H9 (cell line): Measurements from ENCODE around the gene BCAR3. TPM values are rescaled to one million over a fixed set of nuclear protein-coding genes. Genes with fewer than 3 reads are reported as not detected.

Experiments used
- DNase-seq: peaks from one replicate; pipeline ENCODE4 v3.0.0-alpha.2; 2017
- H2AFZ ChIP-seq: one replicate; pipeline ENCODE4 v1.6.1; 2013; ENCODE audit warnings: mild to moderate bottlenecking, low read length, control low read depth, moderate library complexity
- H2AK5ac ChIP-seq: 2 replicates; pipeline ENCODE4 v1.6.1; 2013; ENCODE audit warnings: low read length, control low read depth, mixed read lengths; ENCODE audit not compliant: insufficient read length
- H2BK120ac ChIP-seq: one replicate; pipeline ENCODE4 v1.6.1; 2013; ENCODE audit warnings: low read depth, mild to moderate bottlenecking, low read length, control low read depth, inconsistent platforms; ENCODE audit not compliant: poor library complexity, severe bottlenecking
- H2BK12ac ChIP-seq: 2 replicates; pipeline ENCODE4 v1.6.1; 2013; ENCODE audit warnings: low read length, control low read depth, mixed read lengths, low read depth; ENCODE audit not compliant: insufficient read length
- H2BK15ac ChIP-seq: 2 replicates; pipeline ENCODE4 v1.6.1; 2013; ENCODE audit warnings: low read depth, low read length, control low read depth
- H2BK20ac ChIP-seq: one replicate; pipeline ENCODE4 v1.6.1; 2013; ENCODE audit warnings: low read depth, mild to moderate bottlenecking, low read length, control low read depth, inconsistent platforms; ENCODE audit not compliant: poor library complexity, severe bottlenecking
- H2BK5ac ChIP-seq: 2 replicates; pipeline ENCODE4 v1.6.1; 2013; ENCODE audit warnings: low read length, control low read depth, mixed read lengths; ENCODE audit not compliant: insufficient read length
- H3K14ac ChIP-seq: 2 replicates; pipeline ENCODE4 v1.6.1; 2013; ENCODE audit warnings: low read length, control low read depth; ENCODE audit not compliant: insufficient read depth
- H3K18ac ChIP-seq: 2 replicates; pipeline ENCODE4 v1.6.1; 2013; ENCODE audit warnings: low read depth, mild to moderate bottlenecking, mixed read lengths, low read length, control low read depth; ENCODE audit not compliant: insufficient read length
- H3K23ac ChIP-seq: 2 replicates; pipeline ENCODE4 v1.6.1; 2013; ENCODE audit warnings: low read length, control low read depth, mixed read lengths, low read depth; ENCODE audit not compliant: insufficient read length
- H3K23me2 ChIP-seq: 2 replicates; pipeline ENCODE4 v1.6.1; 2013; ENCODE audit warnings: low read depth, mild to moderate bottlenecking, mixed read lengths, low read length, control low read depth; ENCODE audit not compliant: insufficient read length, poor library complexity, severe bottlenecking
- H3K27ac ChIP-seq: 2 replicates; pipeline ENCODE4 v1.5.1; 2013; ENCODE audit warnings: low read length, control low read depth, mixed read lengths, low read depth; ENCODE audit not compliant: insufficient read length
- H3K27me3 ChIP-seq: 2 replicates; pipeline ENCODE4 v1.6.1; 2013; ENCODE audit warnings: low read length, control low read depth, inconsistent platforms; ENCODE audit not compliant: insufficient read depth
- H3K4ac ChIP-seq: 2 replicates; pipeline ENCODE4 v1.6.1; 2013; ENCODE audit warnings: low read depth, mild to moderate bottlenecking, control low read depth, inconsistent platforms, low read length, moderate library complexity
- H3K4me1 ChIP-seq: 2 replicates; pipeline ENCODE4 v1.6.1; 2013; ENCODE audit warnings: low read length, control low read depth, inconsistent platforms; ENCODE audit not compliant: insufficient read depth
- H3K4me2 ChIP-seq: 2 replicates; pipeline ENCODE4 v1.6.1; 2013; ENCODE audit warnings: low read length, control low read depth, mixed read lengths; ENCODE audit not compliant: insufficient read length, insufficient read depth
- H3K56ac ChIP-seq: 2 replicates; pipeline ENCODE4 v1.6.1; 2013; ENCODE audit warnings: low read depth, mild to moderate bottlenecking, mixed read lengths, low read length, control low read depth; ENCODE audit not compliant: insufficient read length
- H3K79me1 ChIP-seq: 2 replicates; pipeline ENCODE4 v1.6.1; 2013; ENCODE audit warnings: low read depth, mild to moderate bottlenecking, moderate library complexity, low read length, control low read depth, inconsistent platforms; ENCODE audit not compliant: insufficient read depth, poor library complexity, severe bottlenecking
- H3K79me2 ChIP-seq: 2 replicates; pipeline ENCODE4 v1.6.1; 2013; ENCODE audit warnings: low read length, control low read depth, inconsistent platforms; ENCODE audit not compliant: insufficient read depth
- H3K9ac ChIP-seq: 2 replicates; pipeline ENCODE4 v1.6.1; 2013; ENCODE audit warnings: low read length, control low read depth, mixed read lengths; ENCODE audit not compliant: insufficient read length; ENCODE audit errors: extremely low read depth
- H3K9me3 ChIP-seq: one replicate; pipeline ENCODE4 v1.6.1; 2013; ENCODE audit warnings: low read depth, low read length, inconsistent platforms; ENCODE audit not compliant: control insufficient read depth
- H3T11ph ChIP-seq: one replicate; pipeline ENCODE4 v1.6.1; 2013; ENCODE audit warnings: mild to moderate bottlenecking, low read length, control low read depth, inconsistent platforms
- H4K20me1 ChIP-seq: one replicate; pipeline ENCODE4 v1.6.1; 2013; ENCODE audit not compliant: control insufficient read depth, insufficient read length, insufficient read depth
- H4K5ac ChIP-seq: 2 replicates; pipeline ENCODE4 v1.6.1; 2013; ENCODE audit warnings: low read depth, mild to moderate bottlenecking, mixed read lengths, low read length, control low read depth; ENCODE audit not compliant: insufficient read length
- H4K8ac ChIP-seq: replicated peaks from 2 replicates; pipeline ENCODE4 v1.6.1; 2013; ENCODE audit warnings: low read length, control low read depth, mixed read lengths, low read depth; ENCODE audit not compliant: insufficient read length
- H4K91ac ChIP-seq: 2 replicates; pipeline ENCODE4 v1.6.1; 2013; ENCODE audit warnings: low read depth, mild to moderate bottlenecking, moderate library complexity, mixed read lengths, low read length, control low read depth; ENCODE audit not compliant: insufficient read length
- H3K27ac Mint-ChIP-seq, 3 experiments: 2 replicates in 2 of 3; 3 replicates in 1 of 3; pipeline ENCODE4 v1.8.0; 2020 to 2021; ENCODE audit warnings: mixed read lengths in 3 of 3, mild to moderate bottlenecking in 1 of 3, moderate library complexity in 1 of 3
- H3K27me3 Mint-ChIP-seq: 2 replicates; pipeline ENCODE4 v1.8.0; 2021; ENCODE audit warnings: low read depth, mild to moderate bottlenecking, moderate library complexity, mixed read lengths
- H3K36me3 Mint-ChIP-seq, 3 experiments: 2 replicates in 2 of 3; 3 replicates in 1 of 3; pipeline ENCODE4 v1.8.0; 2020 to 2021; ENCODE audit warnings: low read depth in 3 of 3, mixed read lengths in 3 of 3; ENCODE audit not compliant: insufficient read depth in 1 of 3
- H3K4me1 Mint-ChIP-seq, 2 experiments: 2 replicates each; pipeline ENCODE4 v1.8.0; 2020; ENCODE audit warnings: mixed read lengths in 2 of 2
- H3K4me3 Mint-ChIP-seq, 2 experiments: 2 replicates in 1 of 2; 3 replicates in 1 of 2; pipeline ENCODE4 v1.8.0; 2020 to 2021; ENCODE audit warnings: mild to moderate bottlenecking in 2 of 2, mixed read lengths in 2 of 2, moderate library complexity in 1 of 2
- H3K9me3 Mint-ChIP-seq, 2 experiments: 2 replicates in 1 of 2; 3 replicates in 1 of 2; pipeline ENCODE4 v1.8.0; 2020; ENCODE audit warnings: mild to moderate bottlenecking in 2 of 2, mixed read lengths in 2 of 2, moderate library complexity in 1 of 2
- WGBS: extraction: QIAGEN DNeasy Blood & Tissue Kit; methylation state at CpG from one replicate; pipeline ENCODE4 v1.1.7; 2013; ENCODE audit warnings: missing lambda C conversion rate, low lambda C conversion rate, mixed read lengths; ENCODE audit not compliant: insufficient read length; ENCODE audit errors: extremely low coverage; 5-methylcytosine and 5-hydroxymethylcytosine counted together
- total RNA-seq: library from RNA; stranded (reverse); gene quantifications from 2 replicates; pipeline ENCODE4 v1.2.1, GENCODE V29; 2021
- TF ChIP-seq, protein P1 (sequence below): fragments of 200-600 bp; sonication (generic); conservative IDR thresholded peaks from 3 replicates; pipeline ENCODE4 v1.8.0; 2021; ENCODE audit warnings: antibody characterized with exemption, mild to moderate bottlenecking

The BCAR3 gene
- total RNA-seq, 1 experiment from 2014 or later, result 4.9 TPM

DNA sequence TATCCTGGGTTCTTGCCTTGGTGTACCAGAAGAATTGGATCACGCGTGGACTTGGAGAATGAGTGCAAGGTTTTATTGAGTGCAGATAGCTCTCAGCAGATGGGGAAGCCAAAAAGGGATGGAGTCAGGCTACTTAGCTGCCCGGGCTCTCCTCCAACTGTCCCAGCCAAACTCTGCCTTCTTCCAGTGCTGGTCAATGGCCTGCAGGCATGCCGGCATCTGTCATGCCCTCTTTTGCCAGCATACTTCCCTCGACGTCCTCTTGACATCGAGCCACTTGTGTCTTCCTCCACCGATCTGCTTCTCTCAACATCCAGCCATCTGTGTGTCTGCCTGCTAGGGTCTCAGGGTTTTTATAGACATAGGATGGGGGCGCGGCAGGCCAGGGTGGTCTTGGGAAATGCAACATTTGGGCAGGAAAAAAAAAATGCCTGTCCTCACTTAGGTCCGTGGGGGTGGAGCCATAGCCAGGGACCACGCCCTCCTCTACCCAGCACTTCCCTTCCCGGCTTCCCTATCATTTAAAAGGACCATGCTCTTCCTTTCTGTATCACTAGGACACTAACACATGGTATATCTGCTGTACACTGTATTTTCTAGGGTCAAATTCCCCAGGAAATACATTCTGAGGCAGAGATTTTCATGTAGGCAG, 47.0 kb upstream of the BCAR3 start:
- no peak overlapping the region for H3K56ac ChIP-seq
- no CpG with 5 or more reads among the region's 13 CpGs for WGBS
- H3K9me3 Mint-ChIP-seq, result no peaks in the 10 kb centered on the region; a peak in 1 of 5 replicates
- H2BK120ac ChIP-seq, result no peak overlapping the region
- H2BK20ac ChIP-seq, result no peak overlapping the region
- no peaks in the 10 kb centered on the region for H4K20me1 ChIP-seq
- H3K4me2 ChIP-seq, result no peak overlapping the region
- H3K36me3 Mint-ChIP-seq, result no peaks in the 10 kb centered on the region
- no peaks in the 10 kb centered on the region for H3K23me2 ChIP-seq
- H3K4me1 Mint-ChIP-seq, result peaks cover 22 to 35% of the 10 kb centered on the region in 2 experiments
- H2AFZ ChIP-seq, result no peak overlapping the region
- no peak overlapping the region for H3K18ac ChIP-seq
- TF ChIP-seq, protein P1, sequence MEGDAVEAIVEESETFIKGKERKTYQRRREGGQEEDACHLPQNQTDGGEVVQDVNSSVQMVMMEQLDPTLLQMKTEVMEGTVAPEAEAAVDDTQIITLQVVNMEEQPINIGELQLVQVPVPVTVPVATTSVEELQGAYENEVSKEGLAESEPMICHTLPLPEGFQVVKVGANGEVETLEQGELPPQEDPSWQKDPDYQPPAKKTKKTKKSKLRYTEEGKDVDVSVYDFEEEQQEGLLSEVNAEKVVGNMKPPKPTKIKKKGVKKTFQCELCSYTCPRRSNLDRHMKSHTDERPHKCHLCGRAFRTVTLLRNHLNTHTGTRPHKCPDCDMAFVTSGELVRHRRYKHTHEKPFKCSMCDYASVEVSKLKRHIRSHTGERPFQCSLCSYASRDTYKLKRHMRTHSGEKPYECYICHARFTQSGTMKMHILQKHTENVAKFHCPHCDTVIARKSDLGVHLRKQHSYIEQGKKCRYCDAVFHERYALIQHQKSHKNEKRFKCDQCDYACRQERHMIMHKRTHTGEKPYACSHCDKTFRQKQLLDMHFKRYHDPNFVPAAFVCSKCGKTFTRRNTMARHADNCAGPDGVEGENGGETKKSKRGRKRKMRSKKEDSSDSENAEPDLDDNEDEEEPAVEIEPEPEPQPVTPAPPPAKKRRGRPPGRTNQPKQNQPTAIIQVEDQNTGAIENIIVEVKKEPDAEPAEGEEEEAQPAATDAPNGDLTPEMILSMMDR, result no peak
- no peaks in the 10 kb centered on the region; the same call in 1 of the 2 replicates for H3K27me3 ChIP-seq
- no peak overlapping the region for H3K14ac ChIP-seq
- no peak overlapping the region for H2AK5ac ChIP-seq
- H3K79me2 ChIP-seq, result no peaks in the 10 kb centered on the region
- no peak overlapping the region for H3K27ac ChIP-seq
- H4K5ac ChIP-seq, result no peak overlapping the region
- no peak overlapping the region for H3K4ac ChIP-seq
- no peaks in the 10 kb centered on the region for H3K4me1 ChIP-seq
- H2BK5ac ChIP-seq, result no peak overlapping the region
- no peak overlapping the region for H2BK12ac ChIP-seq
- H4K8ac ChIP-seq, result no peak overlapping the region
- no peak overlapping the region for H2BK15ac ChIP-seq
- H3K9me3 ChIP-seq, result no peaks in the 10 kb centered on the region
- H3T11ph ChIP-seq, result no peak overlapping the region
- no peak overlapping the region for H3K23ac ChIP-seq
- no peak for DNase-seq
- no peak overlapping the region for H3K9ac ChIP-seq
- H3K27me3 Mint-ChIP-seq, result peaks cover 3% of the 10 kb centered on the region; the same call in 1 of the 2 replicates
- no peak overlapping the region for H3K4me3 Mint-ChIP-seq
- H3K27ac Mint-ChIP-seq, result no peak overlapping the region
- no peaks in the 10 kb centered on the region for H3K79me1 ChIP-seq
- H4K91ac ChIP-seq, result no peak overlapping the region
